NCI-H2029 (cell line): ENCODE measurements around the gene APBA2.
"Not testable (repeated sequence)": the region's sequence is repeated elsewhere in the genome, so short reads cannot be mapped to it uniquely, and the experiment has no call there.

Experiments used
- DNase-seq: peaks from one replicate; lab custom pipeline; 2025; lab: John Stamatoyannopoulos, UW

Gene APBA2

DNA sequence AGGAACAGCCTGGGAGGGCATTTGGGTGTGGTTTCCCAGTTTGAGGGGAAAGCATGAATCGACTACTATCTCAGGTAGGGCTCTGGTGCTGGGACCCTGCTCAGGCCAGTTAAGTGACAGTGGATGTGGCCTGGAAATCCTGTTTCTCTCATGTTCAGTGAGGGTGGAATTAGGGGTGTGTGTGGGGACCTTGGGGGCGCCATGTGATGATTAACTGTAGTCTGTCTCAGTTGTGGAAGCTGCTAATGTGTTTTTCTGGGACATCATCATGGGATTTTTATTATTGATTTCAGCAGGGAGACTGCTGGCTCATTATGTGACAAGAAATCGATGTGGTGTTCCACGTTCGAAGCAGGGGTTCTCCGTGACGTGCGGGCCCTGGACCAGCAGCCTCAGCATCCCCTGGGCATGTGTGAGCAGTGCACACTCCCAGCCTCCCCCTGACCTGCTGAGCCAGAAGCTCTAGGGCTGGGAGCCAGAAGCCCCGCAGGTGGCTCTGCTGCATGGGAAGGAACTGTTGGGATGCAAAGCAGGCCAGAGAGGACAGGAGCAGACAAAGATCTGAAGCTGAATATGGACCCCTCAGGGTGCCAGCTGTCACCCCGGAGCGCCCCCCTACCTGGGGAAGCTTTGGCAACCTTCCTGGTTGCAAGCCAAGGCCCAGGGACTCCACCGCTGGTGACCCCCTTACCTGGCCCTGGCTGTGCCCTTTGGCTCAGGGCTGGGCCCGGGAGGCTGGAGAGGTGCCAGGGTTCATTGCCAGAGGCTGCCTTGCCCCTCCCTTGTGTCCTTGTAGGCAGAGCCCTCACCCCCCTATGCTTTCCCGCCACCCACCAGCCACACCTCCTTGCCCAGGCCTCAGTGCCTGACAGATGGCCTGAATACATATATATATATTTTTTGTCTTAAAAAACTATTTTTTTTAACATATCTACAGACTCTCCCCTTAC is 149.8 kb downstream of the APBA2 start:
- DNase-seq, result no peak

DNA sequence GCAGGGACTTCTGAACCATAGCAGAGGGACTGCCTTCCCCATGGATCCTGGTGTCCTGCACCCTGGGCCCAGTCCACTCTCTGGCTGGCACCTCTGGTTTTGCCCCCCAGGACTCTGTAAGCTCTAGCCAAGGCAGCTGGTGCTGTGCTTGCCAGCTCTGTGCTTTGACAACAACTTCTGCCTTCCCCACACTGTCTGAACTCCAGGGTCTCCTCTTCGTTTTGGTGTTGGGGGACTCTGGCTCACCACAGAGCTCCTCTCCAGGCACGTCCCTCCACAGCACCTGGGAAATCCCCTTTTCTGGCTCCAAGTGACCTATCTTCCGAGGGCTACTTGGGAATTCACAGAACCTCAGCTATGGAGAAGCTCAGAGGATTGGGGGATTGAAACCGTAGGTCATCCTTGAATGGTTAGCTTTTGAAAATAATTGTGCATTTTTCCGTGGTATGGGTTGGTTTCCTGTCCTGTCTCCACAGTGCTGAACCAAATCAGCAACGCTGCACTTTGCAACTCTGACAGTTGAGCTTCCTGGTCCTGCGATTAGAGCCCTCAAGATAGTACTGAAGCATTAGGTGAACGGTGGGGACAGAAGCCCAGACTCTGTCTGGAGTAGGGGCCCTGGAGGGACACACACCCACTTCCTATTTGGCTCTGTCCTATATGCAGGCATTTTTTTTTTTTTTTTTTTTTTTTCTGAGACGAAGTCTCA is 152.4 kb downstream of the APBA2 start:
- DNase-seq, result no peak

DNA sequence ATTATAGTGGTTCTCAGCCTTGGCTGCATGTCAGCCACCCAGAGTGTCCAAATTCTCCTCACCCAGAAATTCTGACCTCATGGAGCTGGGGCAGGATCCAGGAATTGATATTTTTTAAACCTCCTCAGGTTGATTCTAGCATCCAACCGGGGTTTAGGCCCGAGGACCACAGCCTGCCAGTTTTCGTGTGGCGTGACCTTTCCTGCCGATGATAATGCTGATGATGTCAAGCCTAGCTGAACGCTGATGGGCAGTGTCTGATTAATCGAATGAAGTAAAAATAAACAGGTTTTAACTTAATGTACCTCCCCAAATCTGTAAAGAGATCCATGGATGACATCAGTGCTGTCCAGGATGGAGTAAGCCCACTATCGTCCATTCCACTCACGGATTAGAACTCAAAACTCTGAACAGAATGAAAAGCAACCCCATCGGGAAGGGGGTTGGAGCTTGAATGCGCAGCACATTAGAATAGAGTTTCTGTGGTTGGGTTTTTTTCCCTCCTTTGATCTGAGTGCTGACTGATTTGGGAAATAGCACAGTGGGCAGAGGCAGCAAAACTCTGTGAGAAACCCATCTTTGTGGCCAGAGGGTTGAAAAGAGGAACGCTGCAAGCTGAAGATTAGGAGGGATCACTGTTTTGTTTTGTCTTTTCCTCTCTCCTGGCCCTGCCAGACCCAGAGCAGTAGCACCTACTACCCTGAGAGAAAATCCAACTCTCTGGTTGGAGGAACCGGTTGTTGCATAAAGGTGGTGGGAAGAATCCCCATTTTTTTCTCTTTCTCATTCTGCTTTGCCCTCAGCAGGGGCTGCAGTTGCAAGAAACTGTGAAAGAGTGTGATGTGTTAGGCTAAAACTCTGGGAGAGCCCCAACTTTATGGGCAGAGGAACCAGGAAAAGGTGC is 153.9 kb downstream of the APBA2 start:
- no peak for DNase-seq

DNA sequence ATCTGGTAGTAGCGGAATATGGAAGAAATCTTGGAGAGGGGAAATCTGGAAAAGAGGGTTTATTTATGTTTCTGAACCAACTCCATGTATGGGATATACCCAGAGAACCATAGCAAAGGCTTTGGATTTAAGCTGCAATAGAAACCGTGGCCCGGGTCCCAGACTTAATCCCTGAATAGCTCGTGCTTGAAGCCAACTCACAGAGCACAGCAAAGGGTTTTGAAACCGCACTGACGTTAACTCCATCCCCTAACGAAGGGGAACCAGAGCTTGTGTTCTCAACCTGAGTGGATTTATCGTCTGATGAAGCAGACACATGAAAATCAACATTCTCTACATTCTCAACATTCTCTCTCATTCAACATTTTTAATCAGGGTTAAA is 154.6 kb downstream of the APBA2 start:
- no peak for DNase-seq

DNA sequence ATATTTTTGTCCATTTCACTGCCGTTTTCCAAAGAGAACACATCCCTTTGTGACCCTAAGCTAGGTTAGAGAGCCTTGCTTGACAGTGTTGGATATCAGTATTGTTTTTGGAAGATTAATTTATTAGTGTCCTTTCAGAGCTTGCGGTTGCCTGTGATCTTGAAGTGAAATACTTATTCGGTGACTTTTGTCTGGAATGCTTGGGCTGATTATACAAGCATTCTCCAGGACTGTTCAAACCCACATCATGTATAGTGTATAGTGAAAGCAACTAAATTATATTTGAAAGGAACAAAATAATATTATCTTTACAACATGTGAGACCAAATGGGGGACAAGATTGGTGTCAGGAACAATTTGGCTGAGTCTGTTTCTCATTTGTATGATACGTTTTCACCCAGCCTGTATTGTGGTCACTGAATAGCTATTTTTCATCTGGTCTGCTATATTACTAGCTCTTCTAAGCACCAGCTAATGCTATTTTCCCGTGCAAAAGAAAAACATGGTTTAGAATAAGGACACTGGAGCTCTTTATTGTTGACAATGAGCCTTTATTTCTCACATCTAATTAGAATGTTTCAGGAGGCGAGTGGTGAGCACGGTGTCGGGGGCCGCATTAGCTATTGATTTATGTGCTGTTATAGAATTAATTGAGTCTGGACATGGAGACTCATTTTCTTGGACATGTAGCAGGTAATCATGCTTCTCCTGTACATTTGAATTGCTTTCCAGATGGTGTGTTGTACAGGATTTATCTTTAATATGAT is 158.1 kb downstream of the APBA2 start:
- DNase-seq, result no peak

DNA sequence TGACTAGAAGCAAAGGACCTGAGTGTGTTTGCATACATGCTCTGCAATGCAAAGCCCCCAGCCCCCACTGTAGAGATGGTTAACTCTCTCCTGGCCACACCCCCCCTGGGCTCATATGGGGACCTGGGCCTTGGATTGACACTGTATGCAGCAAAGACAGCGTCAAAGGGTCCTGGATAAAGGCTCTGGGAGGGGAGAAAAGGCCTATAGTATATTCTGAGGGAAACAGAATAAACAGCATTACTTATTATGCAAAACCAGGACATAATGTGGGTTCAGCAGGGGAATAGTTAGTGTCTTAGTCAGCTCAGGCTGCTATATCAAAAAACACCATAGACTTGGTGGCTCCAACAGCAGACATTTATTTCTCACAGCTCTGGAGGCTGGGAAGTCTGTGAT is 158.7 kb downstream of the APBA2 start:
- no peak for DNase-seq

DNA sequence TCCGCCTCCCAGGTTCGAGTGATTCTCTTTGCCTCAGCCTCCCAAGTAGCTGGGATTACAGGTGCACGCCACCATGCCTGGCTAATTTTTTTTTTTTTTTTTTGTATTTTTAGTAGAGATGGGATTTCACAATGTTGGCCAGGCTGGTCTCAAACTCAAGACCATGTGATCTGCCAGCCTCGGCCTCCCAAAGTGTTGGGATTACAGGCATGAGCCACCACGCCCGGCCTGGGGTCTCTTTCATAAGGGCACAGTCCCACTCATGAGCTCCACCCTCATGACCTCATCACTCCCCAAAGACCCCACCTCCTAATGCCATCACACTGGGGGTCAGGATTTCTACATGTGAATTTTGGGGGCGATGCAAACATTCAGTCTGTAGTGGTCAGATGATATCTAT is 159.4 kb downstream of the APBA2 start:
- DNase-seq, result not testable (repeated sequence)

DNA sequence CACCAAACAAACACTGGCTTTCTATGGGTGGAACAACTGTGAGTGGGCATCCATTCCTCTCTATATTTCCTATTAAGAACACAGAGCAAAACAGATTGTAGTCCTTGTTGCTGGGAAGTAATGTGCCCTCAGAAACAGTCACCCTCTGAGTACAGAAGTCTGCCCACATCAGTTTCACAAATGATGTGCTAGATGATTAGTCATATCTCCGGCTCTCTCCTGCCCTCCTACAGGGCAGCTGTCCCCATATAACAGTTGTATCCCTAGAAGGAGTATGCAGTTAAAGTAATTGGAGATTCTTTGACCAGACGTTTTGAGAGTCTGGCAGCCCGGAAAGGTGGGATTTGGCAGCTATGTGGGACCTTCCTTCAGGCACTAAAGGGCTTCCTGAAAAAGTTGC is 159.9 kb downstream of the APBA2 start:
- no peak for DNase-seq

DNA sequence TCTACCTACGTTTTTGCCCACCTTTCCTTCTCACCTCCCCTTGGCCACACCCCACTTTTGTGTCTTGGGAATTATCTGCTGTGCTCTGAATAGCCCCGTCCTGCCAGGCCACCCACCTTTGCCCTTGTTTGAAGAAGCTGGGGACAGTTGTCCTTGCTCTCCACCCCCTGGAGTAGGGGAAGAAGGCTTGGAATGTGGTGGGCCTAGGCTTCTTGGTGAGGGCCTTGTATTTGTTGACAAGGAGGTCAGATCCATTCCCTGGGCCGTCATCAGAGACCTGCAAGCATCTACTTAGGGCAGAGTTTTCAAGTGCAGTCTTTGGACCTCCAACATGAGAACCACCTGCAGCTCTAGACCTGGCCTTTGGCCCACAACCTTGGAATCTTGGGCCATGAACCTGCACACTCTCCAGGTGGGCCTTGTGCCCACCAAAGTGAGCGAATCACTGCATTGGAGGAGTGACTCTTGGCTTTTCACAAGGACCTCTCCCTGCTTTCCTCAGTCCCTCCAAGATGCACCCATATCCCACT is 160.6 kb downstream of the APBA2 start:
- no peak for DNase-seq

DNA sequence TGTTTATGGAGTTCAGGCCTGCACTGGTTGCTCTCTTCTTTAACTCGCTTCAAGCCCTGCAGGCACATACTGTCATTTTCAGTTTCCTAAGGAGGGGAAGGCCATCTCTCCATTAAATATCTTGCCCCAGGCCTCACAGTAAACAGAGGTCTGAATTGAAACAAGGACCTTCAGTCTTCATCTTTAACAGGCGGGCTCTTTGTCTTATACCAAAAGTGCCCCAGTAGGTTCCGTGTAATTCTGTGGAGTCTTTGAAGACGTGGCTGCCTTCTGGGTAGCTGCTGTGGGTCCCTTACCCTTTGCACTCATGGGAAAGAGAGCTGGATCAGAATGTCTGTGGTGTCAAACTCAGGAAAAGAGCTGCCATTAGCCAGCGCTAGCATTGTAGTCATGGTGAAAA is 161.2 kb downstream of the APBA2 start:
- no peak for DNase-seq

DNA sequence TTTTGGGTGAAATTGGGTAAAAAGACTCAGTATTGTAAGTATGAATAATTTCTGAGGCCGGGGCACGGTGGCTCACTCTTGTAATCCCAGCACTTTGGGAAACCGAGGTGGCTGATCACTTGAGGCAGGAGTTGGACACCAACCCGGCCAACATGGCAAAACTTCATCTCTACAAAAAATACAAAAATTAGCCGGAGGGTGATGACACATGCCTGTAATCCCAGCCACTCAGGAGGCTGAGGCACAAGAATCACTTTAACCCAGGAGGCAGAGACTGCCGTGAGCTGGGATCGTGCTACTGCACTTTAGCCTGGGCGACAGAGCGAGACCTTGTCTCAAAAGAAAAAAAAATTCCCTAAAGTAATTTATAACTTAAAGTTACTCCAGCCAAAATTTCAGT is 162.2 kb downstream of the APBA2 start:
- DNase-seq, result no peak

DNA sequence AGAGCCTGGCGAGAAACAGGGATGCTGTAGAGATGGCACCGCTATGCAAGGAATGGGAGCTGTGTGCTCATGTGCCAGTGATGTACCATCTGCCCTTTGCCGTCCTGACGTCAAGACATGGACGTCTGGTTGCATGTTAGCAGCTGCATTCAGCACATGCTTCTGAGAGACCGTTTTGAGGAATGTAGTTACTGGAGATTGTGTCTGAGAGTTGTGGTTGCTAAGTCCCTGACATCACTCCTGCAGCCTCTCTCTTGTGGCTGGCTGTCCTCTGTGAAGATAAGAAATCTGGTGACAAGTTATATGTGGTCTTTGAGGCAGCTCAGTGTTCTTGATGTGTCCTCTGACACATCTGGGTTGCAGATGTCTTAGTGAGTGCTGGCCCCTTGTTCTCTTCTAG is 165.1 kb downstream of the APBA2 start:
- no peak for DNase-seq

DNA sequence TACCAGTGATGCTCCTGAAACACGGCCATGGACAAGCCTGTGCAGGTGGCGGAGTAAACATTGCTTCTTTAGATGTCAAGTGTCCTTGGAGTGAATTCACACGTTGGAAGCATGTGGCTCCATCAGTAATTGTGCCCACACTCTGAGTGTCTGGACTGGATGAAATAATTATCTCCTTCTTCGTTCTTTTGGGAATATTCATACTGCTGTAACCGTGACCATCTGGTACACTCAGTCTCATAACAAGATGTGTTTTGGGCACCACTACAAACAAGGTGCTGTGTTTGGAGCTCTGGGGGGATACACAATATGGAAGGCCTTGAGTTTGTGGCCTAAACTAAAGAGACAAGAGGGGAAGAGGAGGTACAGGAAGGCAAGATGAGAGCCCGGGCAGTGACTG is 165.6 kb downstream of the APBA2 start:
- no peak for DNase-seq

DNA sequence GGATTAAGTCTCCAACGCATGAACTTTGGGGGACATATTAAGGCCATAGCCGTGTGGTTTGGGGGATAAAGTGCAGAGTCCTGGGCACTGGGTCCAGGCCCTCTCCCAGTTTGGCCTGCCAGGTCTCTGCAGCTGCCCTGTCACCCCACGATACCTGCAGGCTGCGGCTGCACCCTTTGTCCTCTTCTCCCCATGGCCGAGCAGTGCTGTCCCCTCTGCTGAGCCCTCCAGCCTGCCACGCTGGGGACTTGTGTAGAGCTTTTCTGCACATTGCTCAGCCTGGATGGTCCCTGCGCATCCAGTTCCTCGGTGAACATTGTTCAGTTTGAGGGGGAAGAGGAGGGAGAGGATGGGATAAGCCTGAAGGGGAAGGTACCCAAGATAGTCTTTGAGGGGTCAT is 167.2 kb downstream of the APBA2 start:
- DNase-seq, result no peak

DNA sequence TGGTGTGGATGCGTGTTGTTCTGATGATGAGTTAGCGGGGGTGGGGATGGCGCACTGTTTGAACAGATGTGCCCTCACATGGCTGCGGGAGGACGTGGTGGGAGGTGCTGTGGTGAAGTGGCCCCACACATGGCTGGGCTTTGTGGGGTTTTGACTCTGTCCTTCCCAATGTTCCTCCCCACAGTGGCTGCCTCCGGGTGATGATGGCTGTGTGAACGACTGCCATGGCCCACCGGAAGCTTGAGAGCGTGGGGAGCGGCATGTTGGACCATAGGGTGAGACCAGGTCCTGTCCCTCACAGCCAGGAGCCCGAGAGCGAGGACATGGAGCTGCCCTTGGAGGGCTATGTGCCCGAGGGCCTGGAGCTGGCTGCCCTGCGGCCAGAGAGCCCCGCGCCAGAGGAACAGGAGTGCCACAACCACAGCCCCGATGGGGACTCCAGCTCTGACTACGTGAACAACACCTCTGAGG is 167.9 kb downstream of the APBA2 start:
- no peak for DNase-seq

DNA sequence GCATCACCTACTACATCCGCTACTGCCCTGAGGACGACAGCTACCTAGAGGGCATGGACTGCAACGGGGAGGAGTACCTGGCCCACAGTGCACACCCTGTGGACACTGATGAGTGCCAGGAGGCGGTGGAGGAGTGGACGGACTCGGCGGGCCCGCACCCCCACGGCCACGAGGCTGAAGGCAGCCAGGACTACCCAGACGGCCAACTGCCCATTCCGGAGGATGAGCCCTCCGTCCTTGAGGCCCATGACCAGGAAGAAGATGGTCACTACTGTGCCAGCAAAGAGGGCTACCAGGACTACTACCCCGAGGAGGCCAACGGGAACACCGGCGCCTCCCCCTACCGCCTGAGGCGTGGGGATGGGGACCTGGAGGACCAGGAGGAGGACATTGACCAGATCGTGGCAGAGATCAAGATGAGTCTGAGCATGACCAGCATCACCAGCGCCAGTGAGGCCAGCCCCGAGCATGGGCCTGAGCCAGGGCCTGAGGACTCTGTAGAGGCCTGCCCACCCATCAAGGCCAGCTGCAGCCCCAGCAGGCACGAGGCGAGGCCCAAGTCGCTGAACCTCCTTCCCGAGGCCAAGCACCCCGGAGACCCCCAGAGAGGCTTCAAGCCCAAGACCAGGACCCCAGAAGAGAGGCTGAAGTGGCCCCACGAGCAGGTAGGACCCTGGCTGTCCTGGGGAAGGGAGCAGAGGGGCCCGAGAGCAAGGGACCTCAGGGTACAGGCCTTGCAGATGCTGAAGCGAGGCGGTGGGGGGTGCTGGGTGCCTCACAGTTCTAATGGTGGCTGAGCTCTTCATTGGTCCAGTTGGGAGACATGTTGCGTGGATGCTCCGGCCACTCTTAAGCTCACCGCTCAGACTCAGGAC is 168.6 kb downstream of the APBA2 start:
- DNase-seq, result no peak

DNA sequence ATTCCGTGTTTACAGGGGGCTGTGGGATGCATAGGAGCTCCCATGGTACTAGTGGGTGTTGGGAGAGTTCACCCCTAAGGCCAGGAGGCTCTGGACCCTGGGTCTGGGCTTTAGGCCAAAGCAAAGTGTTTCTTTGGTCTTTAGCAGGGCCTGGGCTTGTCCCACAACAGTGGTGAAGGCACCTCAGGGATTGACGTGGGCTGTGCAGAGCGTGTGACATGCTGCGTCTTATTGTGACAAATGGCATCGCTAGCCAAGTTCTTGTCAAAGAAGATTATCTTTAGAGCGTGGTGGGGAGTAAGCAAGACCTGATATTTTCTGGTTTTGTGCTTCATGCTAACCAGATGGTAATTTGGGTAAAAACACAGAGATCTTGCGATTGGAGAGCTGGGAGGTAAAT is 170.1 kb downstream of the APBA2 start:
- no peak for DNase-seq

DNA sequence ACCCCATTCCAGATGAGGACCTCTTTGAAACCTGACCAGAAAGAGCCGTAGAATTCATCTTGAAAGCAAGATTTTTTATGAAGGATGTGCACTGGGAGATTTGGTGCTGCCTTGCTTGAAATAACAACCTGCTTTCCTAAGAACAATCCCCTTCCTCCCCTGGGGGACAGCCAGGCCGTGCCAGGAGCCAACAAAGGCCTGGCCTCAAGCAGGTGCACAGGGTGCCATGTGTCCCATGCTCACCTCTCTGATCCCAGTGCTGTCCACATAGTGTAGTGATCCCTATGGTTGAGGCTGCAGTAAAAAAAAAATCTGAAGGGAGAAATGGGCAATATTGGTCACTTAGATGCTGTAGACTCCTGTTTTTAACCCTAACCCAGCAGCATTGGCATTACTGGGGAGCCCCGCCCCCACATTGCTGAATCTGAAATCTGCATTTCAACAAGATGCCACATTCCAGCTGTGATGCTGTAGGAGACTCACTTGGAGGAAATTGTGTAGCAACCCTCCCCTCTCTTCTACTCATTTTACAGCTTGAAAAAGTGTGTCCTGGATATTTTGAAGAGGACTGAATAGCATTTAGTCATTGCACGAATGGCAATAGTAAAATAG is 171.2 kb downstream of the APBA2 start:
- no peak for DNase-seq

DNA sequence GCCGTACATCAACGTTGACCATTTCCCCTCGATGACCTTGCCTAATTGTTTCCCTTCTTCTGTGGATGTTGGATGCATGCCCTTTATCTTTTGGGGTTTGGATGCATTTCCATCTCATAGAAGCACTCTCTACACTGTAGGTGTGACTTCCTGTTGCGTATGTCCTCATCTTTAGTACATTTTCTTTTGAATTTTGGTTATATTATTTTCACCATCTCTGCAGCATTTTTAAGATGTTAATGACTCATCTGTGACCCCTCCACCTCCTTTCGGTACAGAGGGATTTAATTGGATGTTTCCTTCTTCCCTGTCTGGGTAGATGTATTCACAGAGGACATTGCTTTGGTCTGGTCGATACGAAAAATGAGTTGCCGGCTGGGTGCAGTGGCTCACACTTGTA is 172.1 kb downstream of the APBA2 start:
- no peak for DNase-seq
